ENCODE results near the gene GPATCH8.

- TF ChIP-seq CTCF (IDR thresholded peaks at IDR 0.05) (no peak), POLR2A (IDR thresholded peaks at IDR 0.05) (no peak)
These were observed 46.5 kb upstream of the GPATCH8 start for GRCh38 chr17:44549686-44550085.

Data from body of pancreas (tissue), 4 donors.